ENCODE data around the gene FUT6. TPM values are rescaled to one million over a fixed set of nuclear protein-coding genes. Genes with fewer than 3 reads are reported as not detected.

FUT6 gene
- total and polyA plus RNA-seq, 2 experiments from 2014 or later: not detected

DNA sequence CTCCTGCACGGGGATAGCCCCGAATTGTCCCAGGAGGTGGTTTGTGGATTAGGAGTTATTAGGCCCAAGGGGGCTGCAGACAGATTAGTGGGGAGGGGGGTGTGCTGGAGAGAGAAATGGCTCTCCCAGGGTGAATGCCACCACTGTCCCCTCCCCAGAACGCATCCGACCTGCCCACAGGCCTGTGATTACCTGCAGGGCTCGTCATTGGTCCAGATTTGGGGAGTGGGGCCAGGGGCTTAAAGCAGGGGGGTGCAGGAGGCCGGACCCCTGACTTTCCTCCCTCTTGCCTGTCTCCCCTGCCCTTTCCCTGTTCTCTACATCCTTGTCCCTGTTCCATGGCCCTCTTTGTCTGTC is 33.4 kb downstream of the FUT6 start:
- H3K36me3 ChIP-seq (ENCODE audit: low read depth): no peaks in the 10 kb centered on the region
- H3K4me1 ChIP-seq (ENCODE audit: insufficient read depth): no peaks in the 10 kb centered on the region
- no peak for DNase-seq
- no peaks in the 10 kb centered on the region for H3K9me2 ChIP-seq (ENCODE audit: insufficient read depth)
- no peak overlapping the region for H3K4me2 ChIP-seq (ENCODE audit: unreplicated experiment)
- H3F3A ChIP-seq (ENCODE audit: insufficient read depth): no peaks in the 10 kb centered on the region
- H3K4me3 ChIP-seq: no peak overlapping the region
- TF ChIP-seq EZH2 (IDR thresholded peaks at IDR 0.05; ENCODE audit: insufficient read depth, poor library complexity, severe bottlenecking): no peak
- TF ChIP-seq EZH2phosphoT487 (IDR thresholded peaks at IDR 0.05; ENCODE audit: insufficient read depth, low read depth): no peak
- 33 to 34% methylated on average over 6 of the region's 6 CpGs for WGBS, 2 experiments (ENCODE audit: low coverage in 1 of 2, low lambda C conversion rate in 2 of 2, missing lambda C conversion rate in 2 of 2)
- in situ Hi-C loops (cut with MboI): no loop called here
- H2AFZ ChIP-seq: no peak overlapping the region
- H3K9ac ChIP-seq: no peak overlapping the region
- H3K9me3 ChIP-seq (ENCODE audit: low read depth): no peaks in the 10 kb centered on the region
- H3K79me2 ChIP-seq (ENCODE audit: insufficient read depth): no peaks in the 10 kb centered on the region
- H3K27me3 ChIP-seq (replicated peaks; ENCODE audit: insufficient read depth): peaks cover 15% of the 10 kb centered on the region
- H3K27ac ChIP-seq: no peak overlapping the region
- no peaks in the 10 kb centered on the region for H4K20me1 ChIP-seq (ENCODE audit: insufficient read depth)

- no peak overlapping the region for H3K4me2 ChIP-seq (ENCODE audit: unreplicated experiment)
- no peaks in the 10 kb centered on the region for H3K36me3 ChIP-seq (ENCODE audit: low read depth)
- H3K9me2 ChIP-seq (ENCODE audit: insufficient read depth): no peaks in the 10 kb centered on the region
- in situ Hi-C loops (cut with MboI): no loop called here
- DNase-seq: peak; percentile 71
- no peaks in the 10 kb centered on the region for H3F3A ChIP-seq (ENCODE audit: insufficient read depth)
- peaks cover 15% of the 10 kb centered on the region for H3K27me3 ChIP-seq (replicated peaks; ENCODE audit: insufficient read depth)
- 7% methylated on average over 33 to 46 of the region's 46 CpGs for WGBS, 2 experiments (ENCODE audit: low coverage in 1 of 2, low lambda C conversion rate in 2 of 2, missing lambda C conversion rate in 2 of 2)
- H3K79me2 ChIP-seq (ENCODE audit: insufficient read depth): no peaks in the 10 kb centered on the region
- H3K27ac ChIP-seq: no peak overlapping the region
- H3K4me3 ChIP-seq: no peak overlapping the region
- no peak overlapping the region for H2AFZ ChIP-seq
- no peaks in the 10 kb centered on the region for H3K4me1 ChIP-seq (ENCODE audit: insufficient read depth)
- TF ChIP-seq EZH2 (IDR thresholded peaks at IDR 0.05; ENCODE audit: insufficient read depth, poor library complexity, severe bottlenecking) (peak; percentile 72), EZH2phosphoT487 (IDR thresholded peaks at IDR 0.05; ENCODE audit: insufficient read depth, low read depth) (0 out of 2 replicates have a peak, but pooled peaks have one; percentile 32)
- H3K9me3 ChIP-seq (ENCODE audit: low read depth): no peaks in the 10 kb centered on the region
- H4K20me1 ChIP-seq (ENCODE audit: insufficient read depth): no peaks in the 10 kb centered on the region
- H3K9ac ChIP-seq: no peak overlapping the region
Observed at GRCh38 chr19:5805462-5806132, 33.9 kb downstream of the FUT6 start.

DNA sequence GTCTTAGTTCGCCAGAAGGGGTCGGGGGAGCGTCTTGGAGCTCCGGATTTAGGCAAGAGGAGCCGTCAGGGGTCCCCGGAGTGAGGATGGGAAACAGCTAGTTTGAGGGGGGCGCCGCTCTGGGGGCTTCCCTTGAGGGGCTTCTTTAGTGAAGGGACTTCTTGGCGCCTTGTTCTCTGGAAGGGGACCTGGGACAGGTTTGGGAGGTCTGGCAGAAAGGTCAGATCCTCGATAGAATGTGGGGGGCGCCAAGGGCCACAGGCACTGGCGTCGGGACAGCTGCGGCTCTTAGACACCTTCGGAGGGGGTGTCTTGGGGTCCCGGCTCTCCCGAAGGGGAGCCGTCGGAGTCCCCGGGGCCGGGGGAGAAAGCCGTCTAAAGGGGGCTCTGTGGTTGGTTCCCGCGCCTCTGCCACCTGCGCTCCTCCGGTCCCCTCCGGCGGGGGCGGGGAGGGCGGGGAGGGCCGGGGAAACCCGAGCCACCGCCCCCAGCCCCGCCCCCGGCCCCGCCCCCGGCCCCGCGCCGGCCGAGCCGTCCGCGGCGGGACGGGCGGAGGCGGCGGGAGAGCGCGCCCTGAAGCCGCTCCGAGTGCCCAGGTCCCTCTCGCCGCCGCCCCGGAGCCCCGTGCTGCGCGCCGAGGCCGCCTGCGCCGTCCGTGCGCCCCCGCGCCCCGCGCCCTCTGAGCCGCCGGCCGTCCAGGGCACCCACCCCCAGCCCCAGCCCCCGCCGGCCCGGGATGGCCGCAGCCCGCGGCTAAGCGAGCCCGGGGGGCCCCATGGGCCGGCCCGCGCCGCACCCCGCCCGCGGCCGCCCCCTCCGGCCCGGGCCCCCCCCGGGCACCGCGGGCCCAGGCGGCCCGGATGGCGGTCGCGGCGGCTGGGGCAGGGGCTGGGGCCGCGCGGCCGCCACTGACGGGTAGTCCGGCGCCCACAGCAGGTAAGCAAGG is 34.7 kb downstream of the FUT6 start, which contains the start of gene NRTN:
Gene NRTN (plus strand): TSS at position 552 of the 946 bp plus-strand sequence. CDS start 19,099 bp downstream, outside the sequence.
- H3K4me2 ChIP-seq (ENCODE audit: unreplicated experiment): peak within 1 kb of the TSS; percentile 85
- peak within 1 kb of the TSS; percentile 80 for H2AFZ ChIP-seq

More for the DNA sequence above, 34.7 kb downstream of the FUT6 start, which contains the start of gene NRTN:
- peak within 1 kb of the TSS; percentile 66 for H3K4me3 ChIP-seq
- no peak within 1 kb of the TSS for H3K27ac ChIP-seq
- in situ Hi-C loops (cut with MboI): loop anchor here (5.0 kb wide), 1 partner anchor 88 kb away; no protein-coding TSS in a partner anchor
- 0 out of 2 replicates have a peak within 1 kb of the TSS, but pooled peaks have one; percentile 36 for H3K9ac ChIP-seq
- DNase-seq: no peak
- H3K9me3 ChIP-seq (ENCODE audit: low read depth): no peaks in the 10 kb centered on the region
- TF ChIP-seq EZH2phosphoT487 (IDR thresholded peaks at IDR 0.05; ENCODE audit: insufficient read depth, low read depth) (no peak), EZH2 (IDR thresholded peaks at IDR 0.05; ENCODE audit: insufficient read depth, poor library complexity, severe bottlenecking) (peak; percentile 89)
- H3K9me2 ChIP-seq (ENCODE audit: insufficient read depth): no peaks in the 10 kb centered on the region
- no peaks in the 10 kb centered on the region for H3K4me1 ChIP-seq (ENCODE audit: insufficient read depth)
- WGBS, 2 experiments (ENCODE audit: low coverage in 1 of 2, low lambda C conversion rate in 2 of 2, missing lambda C conversion rate in 2 of 2): 3 to 10% methylated on average over 23 to 68 of the region's 107 CpGs
- H3K36me3 ChIP-seq (ENCODE audit: low read depth): no peaks in the 10 kb centered on the region
- H3F3A ChIP-seq (ENCODE audit: insufficient read depth): no peaks in the 10 kb centered on the region
- H3K79me2 ChIP-seq (ENCODE audit: insufficient read depth): no peaks in the 10 kb centered on the region
- peaks cover 15% of the 10 kb centered on the region for H3K27me3 ChIP-seq (replicated peaks; ENCODE audit: insufficient read depth)
- H4K20me1 ChIP-seq (ENCODE audit: insufficient read depth): no peaks in the 10 kb centered on the region

Data from GM23248 (cell line).